HFFc6 (cell line): ENCODE results near the gene MCU. TPM values are rescaled to one million over a fixed set of nuclear protein-coding genes. Genes with fewer than 3 reads are reported as not detected.
A peak's percentile ranks its signal among the peaks of the same experiment; 100 is the strongest.
"Not testable (repeated sequence)": the region's sequence is repeated elsewhere in the genome, so short reads cannot be mapped to it uniquely, and the experiment has no call there.

Source experiments
- DNase-seq: peaks from one replicate; pipeline ENCODE4 v3.0.0-alpha.2; 2018
- H3K27ac Mint-ChIP-seq: 2 replicates; pipeline ENCODE4 v1.8.0; 2020; ENCODE audit warnings: mild to moderate bottlenecking, mixed read lengths
- H3K27me3 Mint-ChIP-seq: 2 replicates; pipeline ENCODE4 v1.8.0; 2021; ENCODE audit warnings: mild to moderate bottlenecking, moderate library complexity, mixed read lengths; ENCODE audit not compliant: insufficient read depth
- H3K36me3 Mint-ChIP-seq: 2 replicates; pipeline ENCODE4 v1.8.0; 2021; ENCODE audit warnings: low read depth, mixed read lengths
- H3K4me1 Mint-ChIP-seq: 2 replicates; pipeline ENCODE4 v1.8.0; 2020; ENCODE audit warnings: low read depth, mixed read lengths
- H3K4me3 Mint-ChIP-seq: 2 replicates; pipeline ENCODE4 v1.8.0; 2020; ENCODE audit warnings: mild to moderate bottlenecking, moderate library complexity, mixed read lengths
- H3K9me3 Mint-ChIP-seq: 2 replicates; pipeline ENCODE4 v1.8.0; 2020; ENCODE audit warnings: mild to moderate bottlenecking, mixed read lengths
- total RNA-seq, 6 experiments: library from RNA; stranded (reverse); fragmentation: NEBNext Ultra II Directional; extraction: Animal tissue kit (Norgen Biotek cat#: 25700); gene quantifications; 2 replicates in 1 of 6; 3 replicates in 5 of 6; pipeline ENCODE4 v1.2.3, GENCODE V29; 2021
- TF ChIP-seq, protein P1 (sequence below): fragments of 200-600 bp; sonication (generic); IDR thresholded peaks from 2 replicates; pipeline ENCODE4 v1.5.0; 2021; ENCODE audit warnings: antibody characterized with exemption, mild to moderate bottlenecking

Gene MCU
- total RNA-seq, 6 experiments from 2014 or later, result 28.3 to 36.2 (median 32.3) TPM

DNA sequence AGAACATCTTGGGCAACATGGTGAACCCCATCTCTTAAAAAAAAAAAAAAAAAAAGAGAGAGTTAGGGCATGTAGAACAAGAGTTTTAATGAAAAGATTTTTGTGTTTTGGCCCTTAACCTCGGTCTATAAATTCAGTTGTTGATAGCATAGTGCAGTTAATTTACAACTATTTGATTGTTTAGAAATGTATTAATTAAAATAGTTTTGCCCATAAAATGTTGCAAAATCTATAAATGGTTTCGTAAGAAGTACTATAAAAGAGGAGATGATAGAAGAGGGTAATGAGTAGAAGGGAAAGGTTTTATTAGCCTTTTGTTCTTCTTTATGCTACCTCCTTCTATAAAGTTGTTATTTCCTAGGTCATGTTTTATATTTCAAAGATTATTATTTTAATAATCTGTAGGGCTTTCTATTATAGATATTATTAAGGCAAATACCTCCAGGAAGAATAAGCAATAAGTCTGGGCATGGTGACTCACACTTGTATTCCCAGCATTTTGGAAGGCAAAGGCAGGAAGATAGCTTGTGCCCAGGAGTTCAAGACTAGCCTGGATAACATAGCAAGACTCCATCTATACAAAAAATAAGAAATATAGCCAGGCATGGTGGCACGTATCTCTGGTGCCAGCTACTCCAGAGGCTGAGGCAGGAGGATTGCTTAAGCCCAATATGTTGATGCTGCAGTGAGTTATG is 73.3 kb downstream of the MCU start:
- Mint-ChIP-seq H3K27ac (no peak overlapping the region; the same call in 1 of the 2 replicates), H3K4me3 (no peak overlapping the region), H3K4me1 (peaks cover 49% of the 10 kb centered on the region), H3K27me3 (peaks cover 1% of the 10 kb centered on the region; the same call in 1 of the 2 replicates), H3K36me3 (peaks cover 34% of the 10 kb centered on the region), H3K9me3 (peaks cover 6% of the 10 kb centered on the region)
- TF ChIP-seq, protein P1, sequence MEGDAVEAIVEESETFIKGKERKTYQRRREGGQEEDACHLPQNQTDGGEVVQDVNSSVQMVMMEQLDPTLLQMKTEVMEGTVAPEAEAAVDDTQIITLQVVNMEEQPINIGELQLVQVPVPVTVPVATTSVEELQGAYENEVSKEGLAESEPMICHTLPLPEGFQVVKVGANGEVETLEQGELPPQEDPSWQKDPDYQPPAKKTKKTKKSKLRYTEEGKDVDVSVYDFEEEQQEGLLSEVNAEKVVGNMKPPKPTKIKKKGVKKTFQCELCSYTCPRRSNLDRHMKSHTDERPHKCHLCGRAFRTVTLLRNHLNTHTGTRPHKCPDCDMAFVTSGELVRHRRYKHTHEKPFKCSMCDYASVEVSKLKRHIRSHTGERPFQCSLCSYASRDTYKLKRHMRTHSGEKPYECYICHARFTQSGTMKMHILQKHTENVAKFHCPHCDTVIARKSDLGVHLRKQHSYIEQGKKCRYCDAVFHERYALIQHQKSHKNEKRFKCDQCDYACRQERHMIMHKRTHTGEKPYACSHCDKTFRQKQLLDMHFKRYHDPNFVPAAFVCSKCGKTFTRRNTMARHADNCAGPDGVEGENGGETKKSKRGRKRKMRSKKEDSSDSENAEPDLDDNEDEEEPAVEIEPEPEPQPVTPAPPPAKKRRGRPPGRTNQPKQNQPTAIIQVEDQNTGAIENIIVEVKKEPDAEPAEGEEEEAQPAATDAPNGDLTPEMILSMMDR, result no peak
- no peak for DNase-seq

DNA sequence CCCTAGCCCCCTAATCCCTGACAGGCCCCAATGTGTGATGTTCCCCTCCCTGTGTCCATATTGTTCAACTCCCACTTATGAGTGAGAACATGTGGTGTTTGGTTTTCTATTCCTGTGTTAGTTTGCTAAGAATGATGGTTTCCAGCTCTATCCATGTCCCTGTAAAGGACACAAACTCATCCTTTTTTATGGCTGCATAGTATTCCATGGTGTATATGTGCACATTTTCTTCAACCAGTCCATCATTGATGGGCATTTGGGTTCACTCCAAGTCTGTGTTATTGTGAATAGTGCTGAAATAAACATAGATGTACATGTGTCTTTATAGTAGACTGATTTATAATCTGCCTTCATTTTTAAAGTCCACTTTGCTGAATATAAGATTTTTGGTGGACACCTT is 79.3 kb downstream of the MCU start:
- peaks cover 74% of the 10 kb centered on the region for H3K36me3 Mint-ChIP-seq
- not testable (repeated sequence) for H3K27me3 Mint-ChIP-seq, H3K4me3 Mint-ChIP-seq, DNase-seq, H3K27ac Mint-ChIP-seq
- H3K4me1 Mint-ChIP-seq, result peaks cover 14% of the 10 kb centered on the region
- H3K9me3 Mint-ChIP-seq, result peaks cover 23% of the 10 kb centered on the region

DNA sequence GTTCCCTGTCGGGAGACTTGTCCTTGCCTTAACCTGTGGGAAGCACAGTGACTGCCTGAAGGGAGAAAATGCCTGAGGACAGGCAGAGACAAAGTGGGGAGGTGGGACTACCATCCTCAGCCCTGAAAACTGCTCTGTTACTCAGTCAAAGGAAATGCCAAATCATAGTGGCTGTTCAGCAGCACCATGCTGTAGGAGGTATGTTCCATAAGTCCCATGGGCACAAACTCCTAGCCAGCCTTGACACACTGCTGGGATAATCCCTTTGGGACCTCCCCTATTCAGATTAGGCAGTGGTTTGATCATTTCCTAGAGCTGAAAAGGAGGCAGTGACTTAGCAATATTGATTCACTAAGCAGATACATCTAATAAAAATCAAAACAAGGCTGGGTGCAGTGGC is 80.1 kb downstream of the MCU start:
- DNase-seq, result no peak
- peaks cover 23% of the 10 kb centered on the region for H3K9me3 Mint-ChIP-seq
- TF ChIP-seq, protein P1, result no peak
- H3K4me1 Mint-ChIP-seq, result peaks cover 14% of the 10 kb centered on the region
- H3K4me3 Mint-ChIP-seq, result no peak overlapping the region
- no peak overlapping the region for H3K27ac Mint-ChIP-seq
- H3K27me3 Mint-ChIP-seq, result peaks cover 1% of the 10 kb centered on the region
- peaks cover 67% of the 10 kb centered on the region for H3K36me3 Mint-ChIP-seq

DNA sequence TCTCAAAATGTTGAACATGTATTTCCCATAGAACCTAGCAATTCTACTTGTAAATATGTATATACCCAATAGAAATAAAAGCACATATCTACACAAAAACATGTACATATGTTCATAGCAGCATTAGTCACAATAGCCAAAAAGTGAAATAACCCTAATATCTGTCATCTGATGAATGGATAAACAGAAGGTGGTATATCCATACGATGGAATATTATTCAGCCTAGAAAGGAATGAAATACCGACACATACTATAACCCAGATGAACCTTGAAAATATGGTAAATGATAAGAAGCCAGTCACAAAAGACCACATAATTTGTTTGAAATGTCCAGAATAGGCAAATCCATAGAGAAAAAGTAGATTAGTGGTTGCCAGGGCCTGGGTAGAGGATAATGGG is 87.9 kb downstream of the MCU start:
- H3K9me3 Mint-ChIP-seq, result no peaks in the 10 kb centered on the region
- no peaks in the 10 kb centered on the region; the same call in none of the 2 replicates for H3K27me3 Mint-ChIP-seq
- peaks cover 34% of the 10 kb centered on the region for H3K4me1 Mint-ChIP-seq
- no peak for DNase-seq
- TF ChIP-seq, protein P1, result no peak
- H3K27ac Mint-ChIP-seq, result no peak overlapping the region
- no peak overlapping the region for H3K4me3 Mint-ChIP-seq
- H3K36me3 Mint-ChIP-seq, result peaks cover 8% of the 10 kb centered on the region

DNA sequence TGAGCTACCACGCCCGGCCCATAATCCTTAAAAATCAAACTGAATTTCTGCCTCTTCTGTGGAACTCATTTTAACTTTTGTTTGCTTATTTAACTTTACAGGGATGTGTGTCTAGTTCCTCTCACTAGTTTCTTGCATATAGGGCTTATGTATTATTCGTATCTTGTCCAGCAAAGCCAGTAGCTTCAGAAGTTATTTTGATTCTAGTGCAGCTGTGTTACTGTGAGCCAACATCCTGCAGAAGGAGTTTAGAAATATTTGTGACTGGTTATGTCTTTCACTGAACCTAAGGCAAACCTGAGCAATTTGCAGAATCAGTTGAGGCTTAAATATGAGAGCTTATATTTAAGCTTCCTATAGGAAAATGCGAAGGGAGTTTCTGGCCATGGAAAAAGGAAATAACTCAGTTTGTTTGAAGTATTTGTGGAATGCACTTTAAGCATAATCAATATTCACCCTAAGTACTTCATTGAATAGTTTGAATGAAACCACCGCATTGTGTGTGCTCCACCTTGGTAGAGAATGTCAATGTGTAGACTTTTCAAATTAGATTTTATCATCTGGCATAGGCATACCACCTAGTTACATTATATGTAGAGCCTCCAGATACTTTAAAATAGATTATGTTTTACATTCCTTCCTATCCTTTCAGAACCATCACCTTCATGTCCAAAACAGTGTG is 90.8 kb downstream of the MCU start:
- Mint-ChIP-seq H3K36me3 (no peaks in the 10 kb centered on the region), H3K4me3 (no peak overlapping the region), H3K27me3 (no peaks in the 10 kb centered on the region; the same call in 1 of the 2 replicates), H3K4me1 (peaks cover 50% of the 10 kb centered on the region), H3K27ac (peak overlapping the region; percentile 8; the same call in 1 of the 2 replicates), H3K9me3 (no peaks in the 10 kb centered on the region)
- DNase-seq, result no peak
- TF ChIP-seq, protein P1, result no peak

DNA sequence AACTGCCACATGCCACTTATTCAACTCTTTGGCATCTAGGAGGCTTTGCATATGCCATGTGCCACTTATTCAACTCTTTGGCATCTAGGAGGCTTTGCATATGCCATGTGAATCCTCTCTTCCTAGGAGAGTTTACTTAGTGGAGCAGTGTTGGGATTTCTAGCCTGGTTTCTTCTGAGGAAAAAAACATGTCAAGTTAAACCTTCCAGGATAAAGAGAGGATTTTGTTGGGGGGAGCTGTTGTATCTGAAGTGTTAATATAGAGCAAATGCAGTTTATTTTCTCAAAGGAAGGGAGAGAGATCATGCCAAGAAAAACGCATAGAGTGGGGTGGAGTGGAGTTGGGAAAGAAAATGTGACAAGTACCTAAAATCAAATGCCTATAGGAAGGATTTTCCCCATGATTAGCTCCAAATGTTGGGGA is 91.5 kb downstream of the MCU start:
- H3K36me3 Mint-ChIP-seq, result peaks cover 4% of the 10 kb centered on the region; the same call in 1 of the 2 replicates
- peaks cover 50% of the 10 kb centered on the region for H3K4me1 Mint-ChIP-seq
- no peaks in the 10 kb centered on the region; the same call in 1 of the 2 replicates for H3K27me3 Mint-ChIP-seq
- H3K27ac Mint-ChIP-seq, result peak overlapping the region; percentile 8; the same call in 1 of the 2 replicates
- TF ChIP-seq, protein P1, result no peak
- DNase-seq, result no peak
- no peaks in the 10 kb centered on the region for H3K9me3 Mint-ChIP-seq
- H3K4me3 Mint-ChIP-seq, result peak overlapping the region; percentile 14
